ENCODE measurements around the gene MIPOL1.

DNA sequence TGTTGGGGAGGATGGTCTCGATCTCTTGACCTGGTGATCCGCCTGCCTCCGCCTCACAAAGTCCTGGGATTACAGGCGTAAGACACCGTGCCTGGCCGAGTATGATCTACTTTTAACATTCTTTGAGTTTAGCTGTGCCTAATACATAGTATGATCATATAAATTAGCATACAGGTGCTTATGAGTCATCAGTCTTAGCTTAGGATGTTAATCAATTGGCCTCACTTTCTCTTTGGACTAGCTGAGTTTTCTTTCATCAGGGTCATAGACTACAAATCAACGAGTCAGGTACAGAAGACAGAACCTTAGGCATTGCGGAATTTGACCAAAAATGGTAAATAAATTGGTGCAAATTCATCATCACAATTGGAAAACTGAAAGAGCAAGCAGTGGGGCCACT is 27.5 kb upstream of the MIPOL1 start:
- TF ChIP-seq, protein P1, sequence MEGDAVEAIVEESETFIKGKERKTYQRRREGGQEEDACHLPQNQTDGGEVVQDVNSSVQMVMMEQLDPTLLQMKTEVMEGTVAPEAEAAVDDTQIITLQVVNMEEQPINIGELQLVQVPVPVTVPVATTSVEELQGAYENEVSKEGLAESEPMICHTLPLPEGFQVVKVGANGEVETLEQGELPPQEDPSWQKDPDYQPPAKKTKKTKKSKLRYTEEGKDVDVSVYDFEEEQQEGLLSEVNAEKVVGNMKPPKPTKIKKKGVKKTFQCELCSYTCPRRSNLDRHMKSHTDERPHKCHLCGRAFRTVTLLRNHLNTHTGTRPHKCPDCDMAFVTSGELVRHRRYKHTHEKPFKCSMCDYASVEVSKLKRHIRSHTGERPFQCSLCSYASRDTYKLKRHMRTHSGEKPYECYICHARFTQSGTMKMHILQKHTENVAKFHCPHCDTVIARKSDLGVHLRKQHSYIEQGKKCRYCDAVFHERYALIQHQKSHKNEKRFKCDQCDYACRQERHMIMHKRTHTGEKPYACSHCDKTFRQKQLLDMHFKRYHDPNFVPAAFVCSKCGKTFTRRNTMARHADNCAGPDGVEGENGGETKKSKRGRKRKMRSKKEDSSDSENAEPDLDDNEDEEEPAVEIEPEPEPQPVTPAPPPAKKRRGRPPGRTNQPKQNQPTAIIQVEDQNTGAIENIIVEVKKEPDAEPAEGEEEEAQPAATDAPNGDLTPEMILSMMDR (IDR thresholded peaks at IDR 0.05): no peak
- TF ChIP-seq POLR2A (IDR thresholded peaks at IDR 0.05): no peak
